Nephron progenitor cell (in vitro differentiated cells): ENCODE measurements around the gene HIP1.

Source experiments
- DNase-seq: peaks from one replicate; pipeline ENCODE4 v3.0.0; 2021
- H3K27ac Mint-ChIP-seq: 2 replicates; pipeline ENCODE4 v1.8.0; 2021; ENCODE audit warnings: mild to moderate bottlenecking, moderate library complexity, mixed read lengths
- H3K27me3 Mint-ChIP-seq: 2 replicates; pipeline ENCODE4 v1.8.0; 2021; ENCODE audit warnings: mild to moderate bottlenecking, low read depth, mixed read lengths; ENCODE audit not compliant: poor library complexity
- H3K36me3 Mint-ChIP-seq: 2 replicates; pipeline ENCODE4 v1.8.0; 2021; ENCODE audit warnings: low read depth, mixed read lengths
- H3K4me1 Mint-ChIP-seq: 2 replicates; pipeline ENCODE4 v1.8.0; 2021; ENCODE audit warnings: mixed read lengths
- H3K4me3 Mint-ChIP-seq: 2 replicates; pipeline ENCODE4 v1.8.0; 2021; ENCODE audit warnings: mild to moderate bottlenecking, moderate library complexity, mixed read lengths
- H3K9me3 Mint-ChIP-seq: 2 replicates; pipeline ENCODE4 v1.8.0; 2021; ENCODE audit warnings: mild to moderate bottlenecking, moderate library complexity, mixed read lengths
- TF ChIP-seq, protein P1 (sequence below): fragments of 200-600 bp; sonication (generic); IDR thresholded peaks from 2 replicates; pipeline ENCODE4 v1.5.0; 2021; ENCODE audit warnings: antibody characterized with exemption

Gene HIP1

DNA sequence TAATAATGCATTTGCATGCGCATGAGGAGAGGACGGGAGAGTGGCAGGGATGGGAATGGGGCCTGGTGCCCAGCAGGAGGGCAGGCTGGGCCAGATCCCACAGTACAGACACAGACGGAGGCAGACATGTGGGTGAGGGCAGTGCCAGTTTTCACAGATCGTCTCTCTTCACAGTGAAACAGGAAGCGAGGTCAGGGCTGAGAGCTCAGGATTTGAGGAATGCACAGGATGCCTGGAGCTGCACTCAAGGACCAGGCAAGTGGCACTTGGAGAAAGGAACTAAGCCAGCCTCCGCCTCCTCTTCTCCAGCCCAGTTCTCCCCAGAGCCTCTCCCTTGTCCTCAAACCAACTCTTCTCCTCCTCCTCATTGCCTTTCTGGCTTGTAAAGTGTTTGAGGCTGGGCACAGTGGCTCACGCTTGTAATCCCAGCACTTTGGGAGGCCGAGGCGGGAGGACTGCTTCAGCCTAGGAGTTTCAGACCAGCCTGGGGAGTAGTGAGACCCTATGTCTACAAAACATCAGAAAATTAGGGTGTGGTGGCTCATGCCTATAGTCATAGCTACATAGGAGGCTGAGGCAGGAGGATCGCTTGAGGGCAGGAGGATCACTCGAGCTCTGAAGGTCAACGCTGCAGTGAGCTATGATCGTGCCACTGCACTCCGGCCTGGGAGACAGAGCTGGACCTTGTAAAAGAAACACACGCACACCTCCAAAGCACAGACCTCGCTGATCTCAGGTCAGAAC lies 115.2 kb downstream of the HIP1 start:
- DNase-seq: no peak
- Mint-ChIP-seq H3K36me3 (peaks cover 74% of the 10 kb centered on the region), H3K27ac (peak overlapping the region; percentile 90), H3K27me3 (peaks cover 6% of the 10 kb centered on the region), H3K4me3 (no peak overlapping the region), H3K9me3 (peaks cover 31% of the 10 kb centered on the region), H3K4me1 (peaks cover 14% of the 10 kb centered on the region)
- TF ChIP-seq, protein P1, sequence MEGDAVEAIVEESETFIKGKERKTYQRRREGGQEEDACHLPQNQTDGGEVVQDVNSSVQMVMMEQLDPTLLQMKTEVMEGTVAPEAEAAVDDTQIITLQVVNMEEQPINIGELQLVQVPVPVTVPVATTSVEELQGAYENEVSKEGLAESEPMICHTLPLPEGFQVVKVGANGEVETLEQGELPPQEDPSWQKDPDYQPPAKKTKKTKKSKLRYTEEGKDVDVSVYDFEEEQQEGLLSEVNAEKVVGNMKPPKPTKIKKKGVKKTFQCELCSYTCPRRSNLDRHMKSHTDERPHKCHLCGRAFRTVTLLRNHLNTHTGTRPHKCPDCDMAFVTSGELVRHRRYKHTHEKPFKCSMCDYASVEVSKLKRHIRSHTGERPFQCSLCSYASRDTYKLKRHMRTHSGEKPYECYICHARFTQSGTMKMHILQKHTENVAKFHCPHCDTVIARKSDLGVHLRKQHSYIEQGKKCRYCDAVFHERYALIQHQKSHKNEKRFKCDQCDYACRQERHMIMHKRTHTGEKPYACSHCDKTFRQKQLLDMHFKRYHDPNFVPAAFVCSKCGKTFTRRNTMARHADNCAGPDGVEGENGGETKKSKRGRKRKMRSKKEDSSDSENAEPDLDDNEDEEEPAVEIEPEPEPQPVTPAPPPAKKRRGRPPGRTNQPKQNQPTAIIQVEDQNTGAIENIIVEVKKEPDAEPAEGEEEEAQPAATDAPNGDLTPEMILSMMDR: no peak

- Mint-ChIP-seq H3K9me3 (peaks cover 7% of the 10 kb centered on the region), H3K27ac (peak overlapping the region; percentile 82), H3K27me3 (peaks cover 6% of the 10 kb centered on the region), H3K4me1 (peaks cover 25% of the 10 kb centered on the region), H3K4me3 (no peak overlapping the region), H3K36me3 (peaks cover 51% of the 10 kb centered on the region)
- TF ChIP-seq, protein P1: no peak
- no peak for DNase-seq
These were observed 117.6 kb downstream of the HIP1 start for GRCh38 chr7:75621124-75621523.

- no peaks in the 10 kb centered on the region for H3K9me3 Mint-ChIP-seq
- peaks cover 25% of the 10 kb centered on the region for H3K4me1 Mint-ChIP-seq
- no peak for DNase-seq
- H3K36me3 Mint-ChIP-seq: peaks cover 39% of the 10 kb centered on the region
- H3K27ac Mint-ChIP-seq: peak overlapping the region; percentile 71
- TF ChIP-seq, protein P1: no peak
- H3K27me3 Mint-ChIP-seq: peaks cover 6% of the 10 kb centered on the region
- no peak overlapping the region for H3K4me3 Mint-ChIP-seq
These were observed 119.1 kb downstream of the HIP1 start for GRCh38 chr7:75619636-75620035.

DNA sequence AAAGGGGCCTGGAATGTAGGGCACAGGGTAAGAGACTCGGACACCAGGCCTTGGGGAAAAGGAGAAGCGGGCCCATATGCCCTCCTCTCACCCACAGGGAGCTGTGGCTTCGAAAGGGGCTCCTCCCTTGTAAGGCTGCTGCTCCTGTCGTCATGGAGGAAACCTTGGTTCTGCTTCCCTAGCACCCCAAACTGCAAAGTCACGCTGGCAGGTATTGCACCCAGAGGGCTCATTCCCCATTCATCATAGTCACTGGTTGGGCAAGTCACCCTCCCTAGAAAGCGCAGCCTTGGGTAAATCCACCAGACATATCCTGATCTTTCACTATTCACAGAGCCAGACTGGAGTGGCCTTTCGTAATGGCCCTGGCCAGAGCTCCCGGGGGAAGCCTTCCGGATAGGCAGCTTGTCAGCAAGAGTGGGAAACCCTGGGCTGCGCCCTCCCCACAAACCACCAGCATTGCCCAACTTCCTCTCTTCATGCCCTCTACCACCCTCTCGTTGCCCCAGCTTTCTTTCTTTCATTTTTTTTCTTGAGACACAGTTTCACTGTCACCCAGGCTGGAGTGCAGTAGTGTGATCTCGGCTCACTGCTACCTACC lies 121.0 kb downstream of the HIP1 start:
- H3K4me3 Mint-ChIP-seq: no peak overlapping the region
- peaks cover 3% of the 10 kb centered on the region for H3K27me3 Mint-ChIP-seq
- DNase-seq: no peak
- H3K9me3 Mint-ChIP-seq: no peaks in the 10 kb centered on the region
- peaks cover 31% of the 10 kb centered on the region for H3K4me1 Mint-ChIP-seq
- peaks cover 28% of the 10 kb centered on the region for H3K36me3 Mint-ChIP-seq
- TF ChIP-seq, protein P1: no peak
- peak overlapping the region; percentile 84 for H3K27ac Mint-ChIP-seq

GRCh38 chr7:75616421-75617167 lies 122.1 kb downstream of the HIP1 start:
- Mint-ChIP-seq H3K27ac (peak overlapping the region; percentile 59), H3K9me3 (no peaks in the 10 kb centered on the region), H3K4me3 (no peak overlapping the region), H3K36me3 (peaks cover 18% of the 10 kb centered on the region), H3K4me1 (peaks cover 34% of the 10 kb centered on the region), H3K27me3 (peaks cover 2% of the 10 kb centered on the region)
- no peak for DNase-seq
- TF ChIP-seq, protein P1: no peak
